CD4-positive, CD25-positive, alpha-beta regulatory T cell (primary cell): ENCODE results near the gene CASTOR1. TPM values are rescaled to one million over a fixed set of nuclear protein-coding genes. Genes with fewer than 3 reads are reported as not detected.
"Not testable (repeated sequence)": the region's sequence is repeated elsewhere in the genome, so short reads cannot be mapped to it uniquely, and the experiment has no call there.

Experiments
- ATAC-seq, 2 donors: fragments of 150-1000 bp; cut with Tn5 transposase; one replicate each; pipeline ENCODE4 v1.10.0; 2021; ENCODE audit warnings: low read depth in 2 of 2, moderate number of reproducible peaks in 2 of 2, moderate library complexity in 1 of 2
- DNase-seq, 3 donors: peaks; one replicate each; pipeline versions ENCODE4 v3.0.0 to v3.0.0-alpha.2; 2012 to 2022; ENCODE audit warnings: mixed read lengths in 1 of 3
- H3K27ac ChIP-seq: one replicate; pipeline ENCODE4 v1.7.0; 2013; ENCODE audit warnings: mild to moderate bottlenecking, low read length; ENCODE audit not compliant: insufficient read depth, poor library complexity, severe bottlenecking
- H3K27me3 ChIP-seq: one replicate; pipeline ENCODE4 v1.7.0; 2013; ENCODE audit warnings: low read length; ENCODE audit not compliant: control insufficient read depth, insufficient read depth
- H3K36me3 ChIP-seq: one replicate; pipeline ENCODE4 v1.7.0; 2013; ENCODE audit warnings: mild to moderate bottlenecking, low read length, moderate library complexity; ENCODE audit not compliant: control insufficient read depth, insufficient read depth
- H3K4me1 ChIP-seq: 2 replicates; pipeline ENCODE4 v1.7.0; 2013; ENCODE audit warnings: mild to moderate bottlenecking, low read length; ENCODE audit not compliant: insufficient read depth, control insufficient read depth, poor library complexity, severe bottlenecking
- H3K4me3 ChIP-seq: one replicate; pipeline ENCODE4 v1.7.0; 2013; ENCODE audit warnings: low read depth, mild to moderate bottlenecking, low read length, moderate library complexity
- H3K9me3 ChIP-seq, 2 experiments: 1 replicate in 1 of 2; 2 replicates in 1 of 2; pipeline ENCODE4 v1.7.0; 2013; ENCODE audit warnings: low read length in 2 of 2, mild to moderate bottlenecking in 1 of 2, moderate library complexity in 1 of 2; ENCODE audit not compliant: control insufficient read depth in 2 of 2
- H3K27ac Mint-ChIP-seq, 3 donors: one replicate each; pipeline ENCODE4 v1.8.0; 2020 to 2022; ENCODE audit warnings: mild to moderate bottlenecking in 3 of 3, mixed read lengths in 3 of 3, moderate library complexity in 2 of 3
- H3K27me3 Mint-ChIP-seq: one replicate; pipeline ENCODE4 v1.8.0; 2022; ENCODE audit warnings: mild to moderate bottlenecking, mixed read lengths
- H3K36me3 Mint-ChIP-seq: one replicate; pipeline ENCODE4 v1.8.0; 2020; ENCODE audit warnings: mixed read lengths
- H3K4me1 Mint-ChIP-seq, 4 donors: one replicate each; pipeline ENCODE4 v1.8.0; 2020 to 2022; ENCODE audit warnings: mixed read lengths in 4 of 4, mild to moderate bottlenecking in 1 of 4
- H3K4me3 Mint-ChIP-seq, 4 donors: one replicate each; pipeline ENCODE4 v1.8.0; 2020 to 2022; ENCODE audit warnings: mild to moderate bottlenecking in 4 of 4, mixed read lengths in 4 of 4, moderate library complexity in 3 of 4
- H3K9me3 Mint-ChIP-seq, 7 donors: one replicate each; pipeline ENCODE4 v1.8.0; 2020 to 2022; ENCODE audit warnings: mixed read lengths in 7 of 7, mild to moderate bottlenecking in 3 of 7, moderate library complexity in 2 of 7
- polyA plus RNA-seq, 4 donors: library from polyadenylated mRNA; unstranded; fragments of 300-500 nt; fragmentation: Illumina TruSeq; gene quantifications; one replicate each; pipeline ENCODE4 v1.2.3, GENCODE V29; 2021
- total RNA-seq: library from RNA; stranded (reverse); gene quantifications from one replicate; pipeline ENCODE4 v1.2.3, GENCODE V29; 2022

CASTOR1 gene
- total RNA-seq (18.7 TPM), polyA plus RNA-seq (10 to 100 TPM; 10.9 to 16.4 (median 12.1) TPM)

DNA sequence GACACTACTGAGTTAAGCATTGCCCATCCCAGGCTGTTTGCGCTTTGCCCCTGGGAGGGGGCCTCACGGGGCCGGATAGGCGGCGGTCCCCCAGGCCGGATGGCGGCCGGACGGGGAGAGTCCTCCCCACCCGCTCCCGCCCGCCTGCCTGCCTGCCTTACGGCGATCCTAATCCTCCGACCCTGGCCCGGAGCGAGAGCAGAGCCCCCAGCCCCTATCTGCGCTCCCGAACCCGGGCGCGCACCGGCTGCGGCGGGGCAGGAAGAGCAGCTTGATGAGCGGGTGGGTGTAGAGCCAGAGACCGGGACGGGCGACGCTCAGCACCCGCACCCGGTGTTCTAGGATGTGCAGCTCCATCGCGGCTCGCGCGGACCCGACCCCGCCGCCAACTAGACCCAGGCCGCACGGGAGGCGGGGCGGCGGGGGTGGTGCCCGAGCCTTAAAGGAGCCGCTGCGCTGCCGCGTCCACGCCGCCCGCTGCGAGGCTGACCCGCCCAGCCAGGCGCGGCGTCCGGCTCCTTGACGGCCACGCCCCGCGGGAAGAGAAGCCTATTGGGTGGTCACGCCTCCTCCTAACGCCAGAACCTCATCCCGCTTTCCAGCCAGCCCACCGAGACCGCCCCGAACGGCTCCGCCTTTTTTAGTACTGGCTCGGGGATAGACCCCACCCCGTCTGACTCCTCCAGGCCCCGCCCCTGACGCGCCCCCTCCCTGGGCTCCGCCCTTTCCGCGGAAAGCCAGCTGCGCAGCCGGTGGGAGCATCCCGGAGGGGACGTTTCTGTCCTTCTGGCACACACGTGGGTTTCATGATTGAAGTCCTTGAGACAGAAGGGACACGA lies at the start of gene CASTOR1:
Gene CASTOR1 (minus strand): TSS at position 365 of the 839 bp plus-strand sequence. CDS start 8 bp downstream, at position 357.
- H3K36me3 ChIP-seq, result peaks cover 21% of the 10 kb centered on the region
- H3K4me3 ChIP-seq, result peak within 1 kb of the TSS; percentile 66
- Mint-ChIP-seq H3K27me3 (no peaks in the 10 kb centered on the region), H3K36me3 (peaks cover 19% of the 10 kb centered on the region), H3K27ac (peak within 1 kb of the TSS; percentile 95 to 97 (median 96)), H3K4me1 (peaks cover 9 to 53% (median 21%) of the 10 kb centered on the region in 4 donors), H3K4me3 (peak within 1 kb of the TSS; percentile 91 to 96 (median 94)), H3K9me3 (no peaks in the 10 kb centered on the region)
- peak within 1 kb of the TSS; percentile 76 for H3K27ac ChIP-seq
- H3K9me3 ChIP-seq, result no peaks in the 10 kb centered on the region
- DNase-seq, result peak; percentile 84 to 94 (median 91)
- ATAC-seq, result peak; percentile 75 to 77
- H3K27me3 ChIP-seq, result no peaks in the 10 kb centered on the region
- H3K4me1 ChIP-seq, result peaks cover 41% of the 10 kb centered on the region

DNA sequence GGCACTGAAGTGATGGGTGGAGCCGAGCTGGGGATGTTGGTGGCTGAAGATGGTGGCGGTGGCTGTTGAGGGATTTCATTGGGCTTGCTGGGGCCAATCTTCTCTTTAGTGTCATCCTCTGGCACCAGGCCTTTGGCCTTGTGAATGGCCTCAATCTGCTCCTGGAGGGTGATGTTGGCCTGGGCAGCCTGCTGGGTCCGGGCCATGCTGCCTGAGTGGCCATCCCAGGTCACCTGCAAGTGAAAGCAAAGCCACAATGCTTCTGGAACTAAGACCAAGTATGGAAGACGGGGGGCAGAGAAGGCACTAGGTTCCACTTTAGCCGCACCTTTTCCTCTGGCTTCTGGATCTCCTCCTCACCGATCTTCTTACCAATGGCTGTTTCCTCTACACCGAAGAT lies 49.5 kb upstream of the CASTOR1 start:
- H3K27me3 ChIP-seq, result no peaks in the 10 kb centered on the region
- Mint-ChIP-seq H3K36me3 (peaks cover 46% of the 10 kb centered on the region), H3K27ac (no peak overlapping the region), H3K27me3 (no peaks in the 10 kb centered on the region), H3K9me3 (no peaks in the 10 kb centered on the region), H3K4me3 (no peak overlapping the region), H3K4me1 (peaks cover 0 to 4% (median 1%) of the 10 kb centered on the region in 4 donors)
- no peak overlapping the region for H3K27ac ChIP-seq
- H3K36me3 ChIP-seq, result peaks cover 98% of the 10 kb centered on the region
- DNase-seq, result no peak
- no peak overlapping the region for H3K4me3 ChIP-seq
- no peaks in the 10 kb centered on the region for H3K9me3 ChIP-seq
- no peak for ATAC-seq
- no peaks in the 10 kb centered on the region for H3K4me1 ChIP-seq

DNA sequence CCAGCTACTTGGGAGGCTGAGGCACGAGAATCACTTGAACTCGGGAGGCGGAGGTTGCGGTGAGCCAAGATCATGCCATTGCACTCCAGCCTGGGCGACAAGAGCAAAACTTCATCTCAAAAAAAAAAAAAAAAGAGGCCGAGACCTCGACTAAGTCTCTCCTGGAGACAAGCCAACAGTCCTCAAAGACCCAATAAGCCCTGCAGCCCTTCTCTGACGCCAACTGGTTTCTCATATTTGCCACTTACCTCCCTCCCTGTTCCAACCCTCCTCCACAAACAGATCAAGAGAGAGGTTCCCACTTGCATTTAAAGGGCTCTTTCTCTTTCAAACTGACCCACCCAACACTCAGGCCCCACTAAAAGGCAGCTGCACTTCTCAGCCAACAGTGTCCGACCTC lies 49.0 kb upstream of the CASTOR1 start:
- H3K9me3 ChIP-seq, H3K27me3 ChIP-seq, ATAC-seq, H3K4me1 Mint-ChIP-seq, H3K4me3 ChIP-seq, H3K9me3 Mint-ChIP-seq, DNase-seq, H3K27me3 Mint-ChIP-seq, H3K27ac ChIP-seq, H3K4me3 Mint-ChIP-seq, H3K4me1 ChIP-seq: not testable (repeated sequence)
- peaks cover 98% of the 10 kb centered on the region for H3K36me3 ChIP-seq
- Mint-ChIP-seq H3K27ac (peak overlapping the region in 1 of 3 donors; percentile 20), H3K36me3 (peaks cover 47% of the 10 kb centered on the region)

DNA sequence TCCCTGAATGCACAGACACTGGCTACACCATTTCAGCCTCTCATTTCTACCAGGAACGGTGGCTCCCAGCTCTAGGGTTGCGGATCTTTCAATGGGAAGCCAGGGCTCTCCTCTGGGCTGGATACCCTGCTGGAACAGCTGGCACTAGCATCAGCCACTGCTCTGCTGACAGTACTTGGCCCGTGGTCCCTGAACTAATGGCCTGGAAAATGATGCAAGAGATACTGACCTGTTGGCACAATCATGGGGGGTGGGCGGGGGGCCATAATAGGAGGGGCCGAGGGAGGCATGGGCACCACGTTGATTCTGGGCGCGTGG lies 48.1 kb upstream of the CASTOR1 start:
- Histone ChIP-seq H3K4me3 (no peak overlapping the region), H3K27ac (no peak overlapping the region), H3K4me1 (no peaks in the 10 kb centered on the region), H3K27me3 (no peaks in the 10 kb centered on the region), H3K36me3 (peaks cover 98% of the 10 kb centered on the region), H3K9me3 (no peaks in the 10 kb centered on the region)
- no peaks in the 10 kb centered on the region for H3K9me3 Mint-ChIP-seq
- H3K4me1 Mint-ChIP-seq, result peaks cover 0 to 7% (median 1%) of the 10 kb centered on the region in 4 donors
- DNase-seq, result no peak
- no peak overlapping the region for H3K4me3 Mint-ChIP-seq
- ATAC-seq, result no peak
- peaks cover 42% of the 10 kb centered on the region for H3K36me3 Mint-ChIP-seq
- no peak overlapping the region for H3K27ac Mint-ChIP-seq
- H3K27me3 Mint-ChIP-seq, result no peaks in the 10 kb centered on the region

DNA sequence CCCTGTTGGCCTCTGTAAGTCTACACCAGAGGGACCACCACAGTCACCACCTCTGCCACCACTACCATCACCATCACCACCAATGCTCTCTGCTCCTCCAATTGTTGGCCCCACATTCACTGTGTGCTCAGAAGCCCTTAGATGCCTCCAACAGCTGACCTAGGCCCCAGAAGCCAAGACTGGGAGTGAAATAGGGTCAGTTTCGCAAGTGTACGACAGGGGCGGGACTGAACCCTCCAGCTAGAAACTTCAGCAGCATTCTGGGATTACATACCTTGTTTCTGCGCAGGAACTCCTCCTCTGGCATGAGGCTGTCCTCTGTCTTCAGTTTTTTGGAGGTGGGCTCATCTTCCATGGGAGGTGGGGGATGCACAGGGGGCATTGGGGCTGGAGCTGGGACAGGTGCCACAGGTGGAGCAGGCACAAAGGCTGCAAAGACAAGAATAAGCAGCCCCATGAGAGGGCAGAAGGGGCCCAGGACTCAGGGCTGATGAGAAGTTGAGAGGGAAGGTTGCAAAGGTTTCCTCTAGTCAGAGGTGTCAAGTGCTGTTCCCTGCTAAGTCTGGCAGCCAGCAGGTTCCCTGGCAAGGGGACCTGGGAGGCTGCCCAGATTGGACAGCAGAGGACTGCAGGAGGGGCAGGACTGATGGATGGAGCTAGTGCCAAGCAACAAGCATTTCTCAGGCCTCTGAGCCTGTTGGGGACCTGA lies 47.6 kb upstream of the CASTOR1 start:
- H3K27me3 Mint-ChIP-seq, result no peaks in the 10 kb centered on the region
- no peaks in the 10 kb centered on the region for H3K4me1 ChIP-seq
- peaks cover 0 to 7% (median 1%) of the 10 kb centered on the region in 4 donors for H3K4me1 Mint-ChIP-seq
- H3K4me3 ChIP-seq, result no peak overlapping the region
- DNase-seq, result no peak
- H3K9me3 ChIP-seq, result no peaks in the 10 kb centered on the region
- no peak for ATAC-seq
- no peaks in the 10 kb centered on the region for H3K27me3 ChIP-seq
- peaks cover 98% of the 10 kb centered on the region for H3K36me3 ChIP-seq
- no peaks in the 10 kb centered on the region for H3K9me3 Mint-ChIP-seq
- peaks cover 37% of the 10 kb centered on the region for H3K36me3 Mint-ChIP-seq
- H3K4me3 Mint-ChIP-seq, result no peak overlapping the region
- H3K27ac Mint-ChIP-seq, result peak overlapping the region in 1 of 3 donors; percentile 83
- H3K27ac ChIP-seq, result no peak overlapping the region

DNA sequence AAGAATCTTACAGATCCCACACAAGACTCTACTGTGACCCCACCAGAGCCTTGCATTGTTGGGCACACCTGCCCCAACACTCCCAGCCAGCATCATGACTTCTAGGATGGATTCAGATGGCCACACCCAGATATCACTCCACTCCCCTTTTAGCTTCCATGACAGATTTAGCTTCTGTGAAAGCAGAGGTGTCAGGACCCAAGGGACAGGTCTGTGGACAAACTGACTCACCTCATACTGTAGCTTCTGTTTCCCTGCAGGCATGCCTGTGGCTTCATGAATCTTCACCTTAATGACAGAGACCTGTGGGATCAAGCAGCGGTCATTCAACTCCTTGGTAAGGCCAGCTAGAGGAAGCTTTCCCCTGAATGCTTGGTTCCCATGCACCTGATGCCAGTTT lies 45.9 kb upstream of the CASTOR1 start:
- peaks cover 0 to 7% (median 5%) of the 10 kb centered on the region in 4 donors for H3K4me1 Mint-ChIP-seq
- no peaks in the 10 kb centered on the region for H3K4me1 ChIP-seq
- H3K9me3 ChIP-seq, result no peaks in the 10 kb centered on the region
- H3K36me3 ChIP-seq, result peaks cover 86% of the 10 kb centered on the region
- no peaks in the 10 kb centered on the region for H3K27me3 Mint-ChIP-seq
- peaks cover 39% of the 10 kb centered on the region for H3K36me3 Mint-ChIP-seq
- H3K27ac Mint-ChIP-seq, result peak overlapping the region in 1 of 3 donors; percentile 67
- H3K4me3 Mint-ChIP-seq, result no peak overlapping the region
- no peak for DNase-seq
- H3K9me3 Mint-ChIP-seq, result no peaks in the 10 kb centered on the region
- H3K4me3 ChIP-seq, result no peak overlapping the region
- no peak for ATAC-seq
- H3K27me3 ChIP-seq, result no peaks in the 10 kb centered on the region
- H3K27ac ChIP-seq, result no peak overlapping the region

DNA sequence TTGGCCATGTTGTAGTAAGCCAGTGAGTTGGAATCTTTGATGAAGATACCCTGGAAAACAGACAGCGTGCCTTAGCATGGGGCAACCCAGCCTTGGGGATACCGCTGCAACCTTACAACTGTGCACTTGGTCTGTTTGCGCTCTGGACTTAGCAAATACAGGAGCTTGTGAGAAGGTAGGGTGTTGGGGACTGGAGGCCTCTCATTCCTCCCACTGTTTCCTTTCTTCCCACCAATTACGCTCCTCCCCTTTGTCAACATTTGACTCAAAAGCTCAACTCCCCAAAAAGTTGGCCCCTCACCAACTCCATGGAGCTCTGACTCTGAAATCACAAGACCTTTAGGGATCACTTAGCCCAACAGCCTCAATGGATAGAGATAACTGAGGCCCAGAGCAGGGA lies 45.3 kb upstream of the CASTOR1 start:
- Mint-ChIP-seq H3K4me1 (peaks cover 0 to 7% (median 5%) of the 10 kb centered on the region in 4 donors), H3K27ac (peak overlapping the region in 1 of 3 donors; percentile 67), H3K36me3 (peaks cover 43% of the 10 kb centered on the region), H3K9me3 (no peaks in the 10 kb centered on the region), H3K27me3 (no peaks in the 10 kb centered on the region), H3K4me3 (no peak overlapping the region)
- no peaks in the 10 kb centered on the region for H3K4me1 ChIP-seq
- H3K27me3 ChIP-seq, result no peaks in the 10 kb centered on the region
- peaks cover 80% of the 10 kb centered on the region for H3K36me3 ChIP-seq
- no peak overlapping the region for H3K27ac ChIP-seq
- no peak overlapping the region for H3K4me3 ChIP-seq
- ATAC-seq (no peak), DNase-seq (no peak)
- H3K9me3 ChIP-seq, result no peaks in the 10 kb centered on the region
